ENCODE data around the gene SRC. TPM values are rescaled to one million over a fixed set of nuclear protein-coding genes. Genes with fewer than 3 reads are reported as not detected.
A peak's percentile ranks its signal among the peaks of the same experiment; 100 is the strongest.

SRC gene
- total RNA-seq, 1 experiment from 2014 or later: 197 TPM

DNA sequence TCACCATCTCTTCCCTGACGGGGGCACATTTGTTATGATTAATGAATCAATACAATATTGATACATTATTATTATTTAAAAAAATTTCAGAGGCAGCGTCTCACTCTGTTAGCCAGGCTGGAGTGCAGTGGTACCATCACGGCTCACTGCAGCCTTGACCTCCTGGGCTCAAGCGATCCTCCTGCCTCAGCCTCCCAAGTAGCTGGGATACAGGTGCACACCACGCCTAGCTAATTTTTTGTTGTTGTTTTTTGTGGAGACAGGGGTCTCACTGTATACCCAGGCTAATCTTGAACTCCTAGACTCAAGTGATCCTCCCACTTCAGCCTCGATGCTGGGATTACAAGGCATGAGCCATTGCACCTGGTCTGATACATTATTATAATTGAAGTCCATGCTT lies 4.9 kb upstream of the SRC start:
- Histone ChIP-seq H3K9me3 (no peaks in the 10 kb centered on the region), H3K27me3 (replicated peaks; ENCODE audit: control insufficient read depth, insufficient read depth, low read length) (no peaks in the 10 kb centered on the region), H3K4me1 (peaks cover 58% of the 10 kb centered on the region), H3K4me3 (ENCODE audit: low read depth, low read length) (no peak overlapping the region), H3K36me3 (ENCODE audit: control insufficient read depth, insufficient read depth, low read length) (no peaks in the 10 kb centered on the region)
- H3K27me3 Mint-ChIP-seq (ENCODE audit: insufficient read depth, unreplicated experiment): no peaks in the 10 kb centered on the region
- no peak overlapping the region for H3K4me3 Mint-ChIP-seq (ENCODE audit: unreplicated experiment)
- TF ChIP-seq, protein P1, sequence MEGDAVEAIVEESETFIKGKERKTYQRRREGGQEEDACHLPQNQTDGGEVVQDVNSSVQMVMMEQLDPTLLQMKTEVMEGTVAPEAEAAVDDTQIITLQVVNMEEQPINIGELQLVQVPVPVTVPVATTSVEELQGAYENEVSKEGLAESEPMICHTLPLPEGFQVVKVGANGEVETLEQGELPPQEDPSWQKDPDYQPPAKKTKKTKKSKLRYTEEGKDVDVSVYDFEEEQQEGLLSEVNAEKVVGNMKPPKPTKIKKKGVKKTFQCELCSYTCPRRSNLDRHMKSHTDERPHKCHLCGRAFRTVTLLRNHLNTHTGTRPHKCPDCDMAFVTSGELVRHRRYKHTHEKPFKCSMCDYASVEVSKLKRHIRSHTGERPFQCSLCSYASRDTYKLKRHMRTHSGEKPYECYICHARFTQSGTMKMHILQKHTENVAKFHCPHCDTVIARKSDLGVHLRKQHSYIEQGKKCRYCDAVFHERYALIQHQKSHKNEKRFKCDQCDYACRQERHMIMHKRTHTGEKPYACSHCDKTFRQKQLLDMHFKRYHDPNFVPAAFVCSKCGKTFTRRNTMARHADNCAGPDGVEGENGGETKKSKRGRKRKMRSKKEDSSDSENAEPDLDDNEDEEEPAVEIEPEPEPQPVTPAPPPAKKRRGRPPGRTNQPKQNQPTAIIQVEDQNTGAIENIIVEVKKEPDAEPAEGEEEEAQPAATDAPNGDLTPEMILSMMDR (IDR thresholded peaks at IDR 0.05; ENCODE audit: insufficient read depth in 1 of 2, low read depth in 1 of 2, low read length in 1 of 2, severe bottlenecking in 1 of 2, unreplicated experiment in 1 of 2): no peak
- H3K27ac Mint-ChIP-seq (ENCODE audit: unreplicated experiment): no peak overlapping the region
- H3K36me3 Mint-ChIP-seq (ENCODE audit: insufficient read depth, unreplicated experiment): peaks cover 13% of the 10 kb centered on the region
- H3K9me3 Mint-ChIP-seq (ENCODE audit: unreplicated experiment): no peaks in the 10 kb centered on the region
- ChIA-PET CTCF (interaction anchor here (0.9 kb wide), 1 partner anchor 39 kb away, joined by 4 read pairs; no protein-coding TSS in a partner anchor), POLR2A (no interaction called here)
- intact Hi-C loops (cut with micrococcal nuclease; ENCODE audit: unreplicated experiment): no loop called here
- no peak for DNase-seq
- peaks cover 37% of the 10 kb centered on the region for H3K4me1 Mint-ChIP-seq (ENCODE audit: low read depth, unreplicated experiment)
- no TSS peak for BruUV-seq (replicated peaks)

DNA sequence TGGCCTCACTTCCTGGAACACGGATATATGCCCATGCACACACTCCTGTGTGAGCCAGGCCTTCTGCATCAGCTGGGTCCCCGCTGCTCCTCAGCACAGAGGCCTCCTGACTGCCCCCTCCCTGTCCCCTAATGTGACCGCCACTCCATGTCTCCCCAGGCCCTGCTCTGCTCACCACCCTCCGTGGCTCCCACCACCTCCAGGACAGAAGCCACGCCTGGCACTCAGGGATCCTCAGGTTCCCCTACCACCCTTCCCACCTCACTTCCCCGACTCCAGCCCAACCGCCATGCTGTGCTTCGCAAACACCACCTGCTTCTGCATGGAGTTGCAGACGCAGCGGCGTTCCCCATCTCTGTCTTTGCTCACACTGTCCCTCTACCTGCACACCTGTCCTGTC lies 4.3 kb upstream of the SRC start:
- Mint-ChIP-seq H3K27me3 (ENCODE audit: insufficient read depth, unreplicated experiment) (no peaks in the 10 kb centered on the region), H3K4me1 (ENCODE audit: low read depth, unreplicated experiment) (peaks cover 33% of the 10 kb centered on the region), H3K4me3 (ENCODE audit: unreplicated experiment) (no peak overlapping the region), H3K36me3 (ENCODE audit: insufficient read depth, unreplicated experiment) (peaks cover 13% of the 10 kb centered on the region), H3K27ac (ENCODE audit: unreplicated experiment) (peak overlapping the region; percentile 98), H3K9me3 (ENCODE audit: unreplicated experiment) (no peaks in the 10 kb centered on the region)
- Histone ChIP-seq H3K4me1 (peaks cover 55% of the 10 kb centered on the region), H3K9me3 (no peaks in the 10 kb centered on the region), H3K27me3 (replicated peaks; ENCODE audit: control insufficient read depth, insufficient read depth, low read length) (no peaks in the 10 kb centered on the region), H3K4me3 (ENCODE audit: low read depth, low read length) (no peak overlapping the region), H3K36me3 (ENCODE audit: control insufficient read depth, insufficient read depth, low read length) (no peaks in the 10 kb centered on the region)
- intact Hi-C loops (cut with micrococcal nuclease; ENCODE audit: unreplicated experiment): no loop called here
- ChIA-PET POLR2A (interaction anchor here (0.7 kb wide), 1 partner anchor 74 kb away, joined by 9 read pairs; no protein-coding TSS in a partner anchor), CTCF (interaction anchor here (0.9 kb wide), 1 partner anchor 38 kb away, joined by 4 read pairs; no protein-coding TSS in a partner anchor)
- TF ChIP-seq, protein P1 (IDR thresholded peaks at IDR 0.05; ENCODE audit: insufficient read depth in 1 of 2, low read depth in 1 of 2, low read length in 1 of 2, severe bottlenecking in 1 of 2, unreplicated experiment in 1 of 2): no peak
- DNase-seq: no peak
- BruUV-seq (replicated peaks): no TSS peak

DNA sequence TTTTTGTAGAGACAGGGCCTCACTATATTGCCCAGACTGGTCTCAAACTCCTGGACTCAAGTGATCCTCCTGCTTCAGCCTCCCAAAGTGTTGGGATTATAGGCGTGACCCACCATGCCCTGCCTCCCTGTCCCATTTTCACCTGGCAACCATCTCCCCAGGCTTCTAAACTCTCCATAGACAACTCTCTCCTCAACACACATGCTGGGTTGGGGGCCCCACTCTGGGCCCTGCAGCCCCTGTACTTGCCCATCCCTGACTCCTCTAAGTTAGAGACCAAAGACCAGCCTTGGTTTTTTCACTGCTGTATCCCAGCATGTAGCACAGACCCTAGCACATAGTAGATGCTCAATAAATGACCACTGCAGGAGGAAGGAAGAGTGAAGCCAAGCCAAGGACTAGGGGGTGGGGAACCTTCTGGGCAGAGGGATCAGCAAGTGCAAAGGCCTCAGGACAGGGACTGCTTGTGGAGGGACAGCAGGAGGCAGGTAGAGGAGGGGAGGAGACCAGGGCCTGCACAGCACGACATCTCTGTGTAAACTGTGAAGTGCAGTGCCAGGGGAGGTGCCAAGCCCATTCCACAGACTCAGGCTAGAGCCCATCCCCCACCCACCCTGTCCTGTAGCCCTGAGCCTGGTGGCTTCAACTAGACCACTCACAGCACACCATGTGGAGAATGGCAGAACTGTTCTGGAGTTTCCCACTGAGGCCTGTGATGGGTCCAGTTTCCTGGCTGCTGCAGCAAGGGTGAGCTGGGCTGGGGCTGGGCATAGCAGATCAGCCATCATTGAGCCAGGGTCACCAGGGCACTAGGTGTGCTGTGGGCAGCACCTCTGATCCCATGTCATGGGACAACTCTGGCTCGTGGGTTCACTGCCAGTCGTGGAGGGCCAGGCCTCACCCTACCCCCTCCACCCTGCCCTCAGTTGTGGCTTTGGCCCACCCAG lies 3.4 kb upstream of the SRC start:
- H3K9me3 Mint-ChIP-seq (ENCODE audit: unreplicated experiment): no peaks in the 10 kb centered on the region

More for the DNA sequence above, 3.4 kb upstream of the SRC start:
- Histone ChIP-seq H3K27me3 (replicated peaks; ENCODE audit: control insufficient read depth, insufficient read depth, low read length) (no peaks in the 10 kb centered on the region), H3K4me1 (peaks cover 54% of the 10 kb centered on the region), H3K36me3 (ENCODE audit: control insufficient read depth, insufficient read depth, low read length) (peaks cover 2% of the 10 kb centered on the region; the same call in 1 of the 2 replicates), H3K4me3 (ENCODE audit: low read depth, low read length) (no peak overlapping the region), H3K9me3 (no peaks in the 10 kb centered on the region)
- Mint-ChIP-seq H3K27me3 (ENCODE audit: insufficient read depth, unreplicated experiment) (no peaks in the 10 kb centered on the region), H3K4me3 (ENCODE audit: unreplicated experiment) (no peak overlapping the region), H3K27ac (ENCODE audit: unreplicated experiment) (peak overlapping the region; percentile 98), H3K4me1 (ENCODE audit: low read depth, unreplicated experiment) (peaks cover 26% of the 10 kb centered on the region), H3K36me3 (ENCODE audit: insufficient read depth, unreplicated experiment) (peaks cover 18% of the 10 kb centered on the region)
- CTCF ChIA-PET: no interaction called here
- intact Hi-C loops (cut with micrococcal nuclease; ENCODE audit: unreplicated experiment): no loop called here
- no TSS peak for BruUV-seq (replicated peaks)
- TF ChIP-seq, protein P1 (IDR thresholded peaks at IDR 0.05; ENCODE audit: insufficient read depth in 1 of 2, low read depth in 1 of 2, low read length in 1 of 2, severe bottlenecking in 1 of 2, unreplicated experiment in 1 of 2): no peak
- peak in 1 of 2 experiments; percentile 66 for DNase-seq
- POLR2A ChIA-PET: interaction anchor here (0.7 kb wide), 1 partner anchor 75 kb away, joined by 9 read pairs; no protein-coding TSS in a partner anchor

Data from Caco-2 (cell line).